GM12872 (cell line): Measurements from ENCODE around the gene ATG101.

Experiments used
- TF ChIP-seq, protein P1 (sequence below): IDR thresholded peaks from 3 replicates; pipeline ENCODE4 v1.5.1; 2011; ENCODE audit warnings: low read depth, mild to moderate bottlenecking, low read length, moderate library complexity; ENCODE audit not compliant: insufficient read depth

The ATG101 gene

DNA sequence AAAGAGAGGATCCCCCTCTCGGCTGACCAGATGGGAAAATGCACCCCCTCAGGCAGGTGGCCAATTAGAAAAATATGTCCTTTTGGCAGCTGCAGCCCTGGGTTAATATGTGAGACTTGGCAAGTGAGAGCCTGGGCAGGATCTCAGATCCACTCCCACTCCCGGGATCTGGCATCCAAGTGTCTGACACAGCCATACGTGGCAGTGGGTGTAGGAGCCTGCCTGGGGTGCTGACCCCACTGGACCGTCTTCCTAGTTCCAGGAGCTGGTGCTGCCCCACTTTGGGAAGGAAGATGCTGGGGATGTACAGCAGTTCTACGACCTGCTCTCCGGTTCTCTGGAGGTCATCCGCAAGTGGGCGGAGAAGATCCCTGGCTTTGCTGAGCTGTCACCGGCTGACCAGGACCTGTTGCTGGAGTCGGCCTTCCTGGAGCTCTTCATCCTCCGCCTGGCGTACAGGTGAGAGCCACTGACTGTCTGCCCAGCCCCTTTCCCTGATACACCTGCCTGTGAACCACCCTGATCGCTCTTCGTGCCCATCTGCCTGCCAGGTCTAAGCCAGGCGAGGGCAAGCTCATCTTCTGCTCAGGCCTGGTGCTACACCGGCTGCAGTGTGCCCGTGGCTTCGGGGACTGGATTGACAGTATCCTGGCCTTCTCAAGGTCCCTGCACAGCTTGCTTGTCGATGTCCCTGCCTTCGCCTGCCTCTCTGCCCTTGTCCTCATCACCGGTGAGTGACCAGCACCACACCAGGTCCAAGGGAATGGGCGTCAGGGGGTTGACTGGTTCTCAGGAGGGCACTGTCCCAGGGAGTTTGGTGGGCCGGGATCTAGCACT lies 12.8 kb upstream of the ATG101 start:
- TF ChIP-seq, protein P1, sequence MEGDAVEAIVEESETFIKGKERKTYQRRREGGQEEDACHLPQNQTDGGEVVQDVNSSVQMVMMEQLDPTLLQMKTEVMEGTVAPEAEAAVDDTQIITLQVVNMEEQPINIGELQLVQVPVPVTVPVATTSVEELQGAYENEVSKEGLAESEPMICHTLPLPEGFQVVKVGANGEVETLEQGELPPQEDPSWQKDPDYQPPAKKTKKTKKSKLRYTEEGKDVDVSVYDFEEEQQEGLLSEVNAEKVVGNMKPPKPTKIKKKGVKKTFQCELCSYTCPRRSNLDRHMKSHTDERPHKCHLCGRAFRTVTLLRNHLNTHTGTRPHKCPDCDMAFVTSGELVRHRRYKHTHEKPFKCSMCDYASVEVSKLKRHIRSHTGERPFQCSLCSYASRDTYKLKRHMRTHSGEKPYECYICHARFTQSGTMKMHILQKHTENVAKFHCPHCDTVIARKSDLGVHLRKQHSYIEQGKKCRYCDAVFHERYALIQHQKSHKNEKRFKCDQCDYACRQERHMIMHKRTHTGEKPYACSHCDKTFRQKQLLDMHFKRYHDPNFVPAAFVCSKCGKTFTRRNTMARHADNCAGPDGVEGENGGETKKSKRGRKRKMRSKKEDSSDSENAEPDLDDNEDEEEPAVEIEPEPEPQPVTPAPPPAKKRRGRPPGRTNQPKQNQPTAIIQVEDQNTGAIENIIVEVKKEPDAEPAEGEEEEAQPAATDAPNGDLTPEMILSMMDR, result no peak

DNA sequence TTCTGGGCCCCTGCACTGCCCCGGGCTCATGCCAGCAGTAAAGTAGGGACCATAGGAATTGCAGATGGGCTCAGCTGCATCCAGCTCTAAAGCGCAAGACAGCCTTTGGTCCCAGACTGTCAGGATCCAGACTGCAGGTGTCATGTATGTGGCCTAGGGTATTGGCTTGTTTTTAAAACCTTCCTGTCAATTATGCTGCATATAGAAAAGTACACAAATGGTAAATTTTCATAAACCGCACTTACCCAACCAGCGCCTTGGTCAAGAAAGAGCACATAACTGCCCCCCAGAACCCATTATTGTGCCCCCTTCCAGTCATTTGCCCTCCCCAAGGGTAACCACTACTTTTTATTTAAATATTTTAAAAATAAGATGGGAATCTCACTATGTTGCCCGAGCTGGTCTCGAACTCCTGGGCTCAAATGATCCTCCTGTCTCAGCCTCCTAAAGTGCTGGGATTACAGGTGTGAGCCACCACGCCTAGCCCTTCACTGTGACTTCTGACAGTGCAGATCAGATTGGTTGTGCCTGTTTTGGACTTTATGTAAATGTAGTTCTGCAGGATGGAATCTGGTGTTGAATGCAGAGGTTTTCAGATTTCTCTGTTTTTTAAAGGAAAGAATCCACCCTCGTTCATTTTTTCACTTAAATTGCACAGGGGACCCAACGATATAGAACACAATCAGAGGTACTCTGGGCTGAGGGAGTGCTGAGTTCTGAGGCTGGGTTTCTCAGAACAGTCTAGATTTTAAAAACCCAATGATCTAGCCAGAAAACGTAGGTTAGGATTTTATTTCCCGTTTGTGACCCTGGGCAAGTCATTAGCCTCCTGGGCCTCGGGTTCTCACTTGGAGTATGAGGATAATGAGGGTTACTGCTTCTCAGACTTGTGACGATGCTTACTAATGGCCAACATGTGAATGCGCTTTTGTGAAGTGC lies 11.9 kb upstream of the ATG101 start:
- TF ChIP-seq, protein P1, result no peak

DNA sequence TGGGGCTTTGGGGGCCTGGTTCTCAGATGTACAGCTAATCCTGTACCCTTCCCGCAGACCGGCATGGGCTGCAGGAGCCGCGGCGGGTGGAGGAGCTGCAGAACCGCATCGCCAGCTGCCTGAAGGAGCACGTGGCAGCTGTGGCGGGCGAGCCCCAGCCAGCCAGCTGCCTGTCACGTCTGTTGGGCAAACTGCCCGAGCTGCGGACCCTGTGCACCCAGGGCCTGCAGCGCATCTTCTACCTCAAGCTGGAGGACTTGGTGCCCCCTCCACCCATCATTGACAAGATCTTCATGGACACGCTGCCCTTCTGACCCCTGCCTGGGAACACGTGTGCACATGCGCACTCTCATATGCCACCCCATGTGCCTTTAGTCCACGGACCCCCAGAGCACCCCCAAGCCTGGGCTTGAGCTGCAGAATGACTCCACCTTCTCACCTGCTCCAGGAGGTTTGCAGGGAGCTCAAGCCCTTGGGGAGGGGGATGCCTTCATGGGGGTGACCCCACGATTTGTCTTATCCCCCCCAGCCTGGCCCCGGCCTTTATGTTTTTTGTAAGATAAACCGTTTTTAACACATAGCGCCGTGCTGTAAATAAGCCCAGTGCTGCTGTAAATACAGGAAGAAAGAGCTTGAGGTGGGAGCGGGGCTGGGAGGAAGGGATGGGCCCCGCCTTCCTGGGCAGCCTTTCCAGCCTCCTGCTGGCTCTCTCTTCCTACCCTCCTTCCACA lies 11.0 kb upstream of the ATG101 start:
- TF ChIP-seq, protein P1, result no peak

DNA sequence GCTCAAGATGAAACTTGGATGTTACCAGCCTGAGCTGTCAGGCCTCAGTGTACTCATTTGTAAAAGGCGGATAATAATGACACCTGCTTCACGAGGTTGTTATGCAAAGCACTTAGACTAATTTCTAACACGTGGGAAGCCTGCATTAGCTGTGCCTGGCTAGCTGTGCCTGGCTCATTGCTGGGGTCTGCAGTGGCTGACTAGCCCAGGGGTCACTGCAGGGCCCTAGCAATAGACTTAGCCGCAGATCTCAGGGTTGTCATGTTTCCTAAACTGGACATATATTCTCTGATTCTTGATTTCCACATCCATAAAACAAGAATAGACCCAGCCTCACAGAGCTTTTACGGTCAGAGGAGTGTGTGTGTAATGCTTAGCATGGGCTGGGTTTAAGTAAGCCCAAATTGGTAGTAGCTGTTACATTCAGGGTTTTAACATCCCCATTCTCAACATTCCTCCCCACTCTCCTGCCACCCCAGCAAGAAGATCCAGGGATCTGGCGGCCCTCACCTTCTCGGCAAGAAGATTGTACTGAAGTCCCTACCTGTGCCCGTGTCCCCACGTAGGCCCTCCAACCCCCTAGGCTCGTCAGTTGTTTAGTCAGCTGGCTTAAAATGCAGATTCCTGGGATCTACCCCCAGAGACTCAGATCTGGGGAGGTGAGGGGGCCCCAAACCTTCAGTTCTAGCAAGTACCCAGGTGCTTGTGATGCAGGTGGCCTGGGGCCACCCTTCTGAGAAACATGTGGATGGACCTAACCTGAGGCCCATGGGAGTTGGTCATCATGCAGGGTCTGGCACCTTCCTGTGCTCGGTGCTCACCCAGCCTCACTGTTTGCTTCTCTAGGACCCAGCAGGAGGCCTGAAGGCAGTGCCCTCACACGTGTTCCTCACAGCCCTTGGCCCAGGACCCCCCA lies 9.9 kb upstream of the ATG101 start:
- TF ChIP-seq, protein P1, result no peak

DNA sequence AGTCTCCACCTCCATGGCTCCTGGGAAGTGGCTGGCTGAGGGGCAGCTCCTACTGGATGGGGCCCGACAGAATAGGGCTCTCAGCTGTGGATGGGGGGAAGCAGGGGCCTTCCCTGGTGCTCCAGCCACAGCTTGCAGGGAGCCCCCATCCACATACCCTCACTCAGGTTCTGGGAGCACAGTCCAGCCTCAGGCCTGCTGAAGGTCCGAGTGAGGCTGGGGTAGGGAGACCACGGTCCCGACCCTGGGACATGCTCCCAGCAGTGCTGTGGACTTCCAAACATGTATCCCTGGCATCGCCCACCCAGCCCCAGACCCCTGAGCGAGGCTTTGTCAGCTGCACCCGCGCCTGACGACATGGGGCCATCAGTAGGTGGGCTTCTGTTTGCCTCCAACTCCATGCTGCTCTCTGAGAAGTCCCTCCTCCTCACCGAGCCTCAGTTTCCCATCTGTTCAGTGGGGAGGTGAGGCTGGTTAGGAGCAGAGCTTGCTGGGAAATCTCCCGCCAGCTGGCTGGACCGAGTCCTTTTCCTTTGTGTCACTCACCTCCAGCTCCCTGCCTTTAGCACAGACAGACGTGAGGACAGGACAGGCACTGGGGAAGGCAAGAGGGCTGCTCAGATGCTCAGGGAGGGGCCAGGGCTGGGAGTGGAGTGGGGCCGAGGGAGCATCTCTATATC lies 9.1 kb upstream of the ATG101 start:
- TF ChIP-seq, protein P1, result no peak

DNA sequence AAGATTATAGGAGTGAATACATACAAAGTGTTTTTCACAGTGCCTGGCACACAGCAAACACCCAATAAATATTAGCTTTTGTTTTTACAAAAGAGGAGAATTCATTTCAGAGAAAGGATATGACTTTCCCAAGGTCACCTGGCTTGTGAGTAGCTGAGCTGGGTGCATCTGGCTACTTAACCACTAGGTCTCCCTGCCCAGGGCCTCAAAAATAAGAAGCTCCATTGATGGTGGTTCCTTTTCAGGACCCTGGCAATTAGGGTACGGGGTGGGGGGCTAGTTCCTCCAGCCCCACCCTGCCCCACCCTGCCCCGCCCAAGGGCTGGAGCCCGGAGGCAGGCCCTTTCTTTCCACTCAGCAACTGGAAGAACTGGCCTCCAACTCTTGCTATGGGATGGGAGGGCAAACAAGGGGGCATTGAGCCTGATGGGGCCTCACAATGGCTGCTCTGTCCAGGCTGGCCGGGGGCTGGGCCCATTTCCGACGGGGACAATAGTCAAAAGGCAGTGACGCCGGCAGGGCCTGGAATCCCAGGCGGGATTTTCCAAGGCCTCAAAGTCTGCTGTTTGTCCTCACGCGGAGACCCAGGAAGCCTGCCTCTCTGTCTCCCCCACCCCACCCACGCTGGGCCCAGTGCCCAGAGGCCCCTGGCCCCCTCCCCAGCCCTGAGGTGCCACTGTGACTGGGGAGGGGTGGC lies 8.2 kb upstream of the ATG101 start:
- TF ChIP-seq, protein P1, result no peak
